HG03469 (cell line): ENCODE measurements around the gene KCTD2.
"Not testable (repeated sequence)": the region's sequence is repeated elsewhere in the genome, so short reads cannot be mapped to it uniquely, and the experiment has no call there.

Experiments
- ATAC-seq: cut with Tn5 transposase; IDR thresholded peaks from one replicate; pipeline ENCODE4 v1.9.1; 2021; ENCODE audit warnings: mild to moderate bottlenecking, moderate library complexity, moderate number of reproducible peaks; ENCODE audit not compliant: unreplicated experiment

Gene KCTD2

DNA sequence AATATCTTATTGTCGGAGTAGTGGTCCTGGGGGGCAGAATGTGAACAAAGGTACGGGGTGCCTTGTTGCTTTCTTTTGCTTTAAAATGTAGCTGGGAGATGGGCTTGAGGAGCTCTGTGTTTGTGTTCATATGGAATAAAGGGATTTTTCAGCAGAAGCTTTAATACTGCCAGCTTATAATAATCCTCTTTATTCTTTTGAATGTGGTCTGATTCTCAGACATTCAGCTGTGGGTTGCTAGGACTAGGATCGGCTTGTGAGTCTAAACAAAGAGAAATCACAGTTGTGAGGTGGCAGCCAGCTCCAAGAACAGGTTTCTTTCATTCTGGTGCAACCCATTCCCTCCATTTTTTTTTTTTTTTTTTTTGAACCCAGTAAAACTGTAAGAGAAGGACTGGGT is 27.3 kb upstream of the KCTD2 start:
- ATAC-seq, result no peak

GRCh38 chr17:75020331-75021110 is 26.5 kb upstream of the KCTD2 start:
- ATAC-seq, result no peak

DNA sequence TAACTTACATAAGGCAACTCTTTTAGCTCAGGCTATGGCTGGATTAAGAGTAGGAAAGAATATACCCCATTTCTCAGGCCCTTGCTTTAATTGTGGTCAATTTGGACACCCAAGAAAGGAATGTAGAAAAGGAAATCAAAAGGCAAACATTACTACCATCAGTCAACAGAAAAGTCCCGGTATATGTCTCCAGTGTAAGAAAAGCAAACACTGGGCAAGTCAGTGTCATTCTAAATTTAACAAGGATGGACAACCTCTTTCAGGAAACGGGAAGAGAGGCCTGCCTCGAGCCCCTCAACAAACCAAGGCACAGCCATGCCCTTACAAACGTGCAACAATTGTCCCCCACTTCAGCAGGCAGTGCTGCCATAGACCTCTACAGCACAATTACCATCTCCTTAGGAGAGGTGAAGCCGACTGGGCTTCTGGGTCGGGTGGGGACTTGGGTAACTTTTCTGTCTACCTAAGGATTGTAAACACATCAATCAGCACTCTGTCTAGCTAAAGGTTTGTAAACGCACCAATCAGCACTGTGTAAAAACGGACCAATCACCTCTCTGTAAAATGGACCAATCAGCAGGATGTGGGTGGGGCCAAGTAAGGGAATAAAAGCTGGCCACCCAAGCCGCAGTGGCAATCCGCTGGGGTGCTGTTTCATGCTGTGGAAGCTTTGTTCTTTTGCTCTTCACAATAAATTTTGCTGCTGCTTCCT is 22.2 kb upstream of the KCTD2 start:
- ATAC-seq, result no peak

DNA sequence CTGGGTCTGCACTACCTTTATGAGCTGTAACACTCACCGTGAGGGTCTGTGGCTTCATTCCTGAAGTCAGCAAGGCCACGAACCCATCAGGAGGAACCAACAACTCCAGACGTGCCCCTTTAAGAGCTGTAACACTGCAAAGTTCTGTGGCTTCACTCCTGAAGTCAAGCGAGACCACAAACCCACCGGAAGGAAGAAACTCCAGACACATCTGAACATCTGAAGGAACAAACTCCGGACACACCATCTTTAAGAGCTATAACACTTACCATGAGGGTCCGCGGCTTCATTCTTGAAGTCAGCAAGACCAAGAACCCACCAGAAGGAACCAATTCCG is 21.7 kb upstream of the KCTD2 start:
- not testable (repeated sequence) for ATAC-seq

DNA sequence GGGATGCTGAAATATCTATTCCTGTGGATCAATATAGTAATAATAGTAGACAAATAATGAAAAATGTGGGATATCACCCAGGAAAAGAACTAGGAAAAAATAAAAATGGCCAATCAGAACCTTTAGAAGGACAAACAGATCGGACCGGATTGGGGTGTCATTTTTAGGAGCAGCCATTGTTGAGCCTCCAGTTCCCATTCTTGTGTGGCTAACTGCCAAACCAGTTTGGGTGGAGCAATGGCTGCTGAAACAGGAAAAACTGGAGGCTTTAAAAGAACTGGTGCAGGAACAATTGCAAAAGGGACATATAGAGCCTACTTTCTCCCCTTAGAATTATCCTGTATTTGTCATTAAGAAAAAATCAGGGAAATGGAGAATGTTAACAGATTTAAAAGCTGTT is 20.4 kb upstream of the KCTD2 start:
- ATAC-seq, result not testable (repeated sequence)

DNA sequence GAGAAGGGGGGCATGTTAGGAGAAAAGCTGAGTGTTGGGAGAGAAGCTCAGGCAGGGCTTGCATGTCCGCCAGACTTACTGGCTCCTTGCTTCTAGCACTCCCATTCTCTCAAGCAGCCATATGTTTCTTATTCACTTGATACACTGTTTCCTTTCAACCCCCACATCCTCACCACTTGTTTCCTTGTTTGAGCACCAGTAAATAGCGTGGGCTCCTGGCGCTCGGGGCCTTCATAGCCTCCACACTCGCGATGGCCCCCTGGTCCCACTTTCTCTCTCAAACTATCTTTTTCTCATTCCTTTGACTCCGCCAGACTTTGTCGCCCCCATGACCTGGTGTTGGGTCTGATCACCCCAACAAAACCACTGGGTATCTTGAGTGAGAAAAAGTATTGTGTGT is 16.9 kb upstream of the KCTD2 start:
- no peak for ATAC-seq

DNA sequence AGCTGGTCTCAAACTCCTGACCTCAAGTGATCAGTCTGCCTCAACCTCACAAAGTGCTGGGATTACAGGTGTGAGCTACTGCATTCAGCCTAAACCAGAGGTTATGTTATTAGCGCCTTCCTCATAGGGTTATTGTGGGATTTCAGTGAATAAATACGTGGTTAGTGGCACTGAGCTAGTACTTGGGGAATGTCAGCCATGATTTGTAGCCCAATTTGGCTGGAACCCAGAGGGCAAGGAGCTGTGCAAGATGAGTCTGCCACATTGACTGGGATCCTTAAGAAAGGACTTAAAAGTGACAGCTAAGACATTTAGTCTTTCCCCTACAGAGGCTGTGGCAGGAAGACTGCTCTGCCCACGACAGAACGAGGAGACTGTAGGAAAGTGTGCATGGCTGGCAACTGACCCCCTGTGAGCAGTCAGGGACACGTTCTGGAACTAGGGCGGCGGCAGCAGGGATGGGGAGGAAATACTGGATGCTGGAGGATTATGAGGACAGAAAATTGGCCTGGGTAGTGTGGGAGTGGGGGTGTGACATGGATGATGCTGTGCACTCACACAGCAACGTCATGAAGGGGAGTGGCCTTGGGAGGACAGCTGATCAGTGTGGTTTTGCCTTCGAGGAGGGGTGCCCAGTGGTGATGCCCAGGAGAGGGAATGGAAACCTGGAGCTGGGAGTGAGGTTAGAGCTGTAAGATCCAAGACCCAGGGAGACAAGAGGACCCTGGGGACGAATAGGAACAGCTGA is 14.9 kb upstream of the KCTD2 start:
- no peak for ATAC-seq

DNA sequence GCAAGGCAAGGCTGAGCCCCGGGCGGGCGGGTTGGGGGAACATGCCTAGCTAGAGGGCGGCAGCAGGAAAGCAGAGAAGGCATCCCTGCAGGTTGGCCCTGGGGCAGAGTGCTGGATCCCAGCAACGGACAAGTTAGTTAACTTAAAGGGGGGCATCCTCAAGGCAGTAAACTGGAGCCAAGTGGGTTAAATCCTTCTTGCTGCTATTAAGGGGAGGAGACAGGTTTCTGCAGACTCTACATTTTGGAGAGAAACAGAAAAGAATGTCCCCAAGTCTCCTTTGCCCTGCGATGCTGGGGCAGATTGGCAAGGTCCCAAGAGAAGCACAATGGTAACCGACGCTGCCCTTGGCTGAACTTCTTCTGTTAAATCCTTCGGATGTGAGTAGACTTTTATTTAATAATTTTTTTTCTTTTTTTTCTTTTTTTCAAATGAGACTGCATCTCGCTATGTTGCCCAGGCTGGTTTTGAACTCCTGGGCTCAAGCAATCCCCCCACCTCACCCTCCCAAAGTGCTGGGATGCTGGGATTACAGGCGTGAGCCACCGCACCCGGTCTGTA is 14.2 kb upstream of the KCTD2 start:
- no peak for ATAC-seq

GRCh38 chr17:75033346-75034235 is 13.4 kb upstream of the KCTD2 start:
- ATAC-seq, result no peak

DNA sequence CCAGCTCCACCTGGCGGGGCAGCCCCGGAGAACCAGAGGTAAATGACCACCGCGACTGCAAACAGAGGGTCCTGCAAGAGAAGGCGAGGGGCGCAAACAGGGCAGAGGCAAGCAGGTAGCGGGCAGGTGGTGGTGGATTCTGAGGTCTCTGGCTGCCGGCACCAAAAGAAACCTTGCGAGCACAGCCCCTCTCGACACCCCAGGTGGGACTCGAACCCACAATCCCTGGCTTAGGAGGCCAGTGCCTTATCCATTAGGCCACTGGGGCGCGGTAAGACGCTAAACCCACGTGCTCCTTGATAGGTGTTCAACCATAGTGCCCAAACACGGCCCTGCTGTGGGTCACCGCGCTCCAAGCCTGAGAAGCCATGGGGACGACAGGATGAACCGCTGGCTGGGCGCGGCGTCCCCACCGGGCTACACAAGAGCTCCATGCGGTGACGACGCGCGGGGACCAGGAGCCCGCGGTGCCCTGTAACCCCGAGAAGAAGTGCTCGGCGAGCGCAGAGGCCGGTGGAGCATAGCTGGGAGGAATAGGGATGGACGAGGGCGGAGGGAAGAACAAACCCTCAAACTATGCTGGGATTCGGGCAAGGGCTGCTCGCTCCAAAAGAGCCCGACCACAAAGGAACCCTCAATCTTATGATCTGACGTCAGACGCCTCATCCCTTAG is 12.7 kb upstream of the KCTD2 start:
- no peak for ATAC-seq

DNA sequence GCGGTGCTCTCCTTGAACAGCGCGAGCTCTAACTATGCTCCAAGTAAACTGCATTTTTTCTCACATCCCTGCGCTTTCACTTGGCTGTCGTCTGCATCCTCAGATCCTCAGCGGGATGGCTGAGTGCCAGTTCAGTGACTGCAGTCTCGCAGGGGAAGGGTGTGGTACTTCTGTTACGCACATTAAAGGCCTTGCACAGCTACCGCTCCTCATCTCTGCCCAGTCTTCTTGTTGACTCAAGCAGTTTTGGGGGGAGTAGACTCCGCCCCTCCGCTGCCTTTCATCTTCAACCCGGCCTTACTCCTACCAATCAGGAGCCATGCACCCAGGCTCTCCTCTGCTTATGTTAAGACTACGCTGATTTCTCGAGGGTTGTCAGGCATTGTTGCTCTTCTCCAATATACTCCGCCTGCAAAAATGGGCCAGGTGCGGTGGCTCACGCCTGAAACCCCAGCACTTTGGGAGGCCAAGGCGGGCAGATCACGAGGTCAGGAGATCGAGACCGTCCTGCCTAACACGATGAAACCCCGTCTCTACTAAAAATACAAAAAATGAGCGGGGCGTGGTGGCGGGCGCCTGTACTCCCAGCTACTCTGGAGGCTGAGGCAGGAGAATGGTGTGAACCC is 10.3 kb upstream of the KCTD2 start:
- ATAC-seq, result no peak

- ATAC-seq, result no peak
Observed at GRCh38 chr17:75039238-75039637, 7.8 kb upstream of the KCTD2 start.

DNA sequence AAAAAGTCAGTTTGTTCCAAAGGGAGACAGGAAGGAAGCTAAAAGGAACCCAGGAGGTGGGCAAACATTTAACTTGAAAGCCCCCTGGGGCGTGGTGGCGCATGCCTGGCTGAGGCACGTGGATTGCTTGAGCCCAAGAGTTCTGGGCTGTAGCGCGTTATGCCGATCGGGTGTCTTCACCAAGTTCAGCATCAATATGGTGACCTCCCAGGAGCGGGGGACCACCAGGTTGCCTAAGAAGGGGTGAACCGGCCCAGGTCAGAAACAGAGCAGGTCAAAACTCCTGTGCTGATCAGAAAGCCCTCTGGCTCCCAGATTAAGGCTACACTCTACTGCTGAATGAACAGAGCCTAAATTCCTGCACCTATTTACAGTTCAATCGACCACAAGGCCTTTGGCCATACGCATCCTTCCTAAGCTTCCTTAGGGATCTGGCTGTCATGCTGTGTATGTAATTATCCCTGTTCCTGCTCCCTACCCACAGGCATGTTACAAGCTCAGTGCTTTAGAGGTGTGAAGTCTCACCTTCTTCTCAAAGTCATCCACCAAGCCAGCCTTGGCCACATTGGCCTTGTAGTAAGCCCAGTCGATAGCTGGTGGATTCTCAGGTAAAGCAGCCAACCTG is 5.3 kb upstream of the KCTD2 start:
- ATAC-seq, result no peak

GRCh38 chr17:75043789-75044188 is 3.2 kb upstream of the KCTD2 start:
- not testable (repeated sequence) for ATAC-seq

DNA sequence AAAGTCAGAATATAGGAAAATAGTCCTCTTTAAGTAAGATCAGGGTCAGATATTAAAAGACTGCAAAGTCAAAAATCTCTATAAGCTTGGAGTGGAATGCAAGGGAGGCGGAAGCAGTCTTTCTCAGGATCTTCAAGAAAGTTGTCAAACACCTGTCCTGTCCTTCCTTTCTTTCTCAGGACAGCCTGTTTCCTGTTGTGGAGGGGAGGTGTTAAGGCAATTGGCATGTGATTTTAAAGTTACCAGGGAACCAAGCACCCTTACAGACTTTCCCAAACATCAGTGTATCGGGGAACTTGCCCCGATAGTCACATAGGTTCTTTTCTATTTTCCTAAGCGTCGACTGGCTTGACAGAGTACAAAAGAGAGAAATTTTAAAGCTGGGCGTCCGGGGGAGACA is 2.3 kb upstream of the KCTD2 start:
- no peak for ATAC-seq

- not testable (repeated sequence) for ATAC-seq
Observed at GRCh38 chr17:75045946-75046406, 1.0 kb upstream of the KCTD2 start.

DNA sequence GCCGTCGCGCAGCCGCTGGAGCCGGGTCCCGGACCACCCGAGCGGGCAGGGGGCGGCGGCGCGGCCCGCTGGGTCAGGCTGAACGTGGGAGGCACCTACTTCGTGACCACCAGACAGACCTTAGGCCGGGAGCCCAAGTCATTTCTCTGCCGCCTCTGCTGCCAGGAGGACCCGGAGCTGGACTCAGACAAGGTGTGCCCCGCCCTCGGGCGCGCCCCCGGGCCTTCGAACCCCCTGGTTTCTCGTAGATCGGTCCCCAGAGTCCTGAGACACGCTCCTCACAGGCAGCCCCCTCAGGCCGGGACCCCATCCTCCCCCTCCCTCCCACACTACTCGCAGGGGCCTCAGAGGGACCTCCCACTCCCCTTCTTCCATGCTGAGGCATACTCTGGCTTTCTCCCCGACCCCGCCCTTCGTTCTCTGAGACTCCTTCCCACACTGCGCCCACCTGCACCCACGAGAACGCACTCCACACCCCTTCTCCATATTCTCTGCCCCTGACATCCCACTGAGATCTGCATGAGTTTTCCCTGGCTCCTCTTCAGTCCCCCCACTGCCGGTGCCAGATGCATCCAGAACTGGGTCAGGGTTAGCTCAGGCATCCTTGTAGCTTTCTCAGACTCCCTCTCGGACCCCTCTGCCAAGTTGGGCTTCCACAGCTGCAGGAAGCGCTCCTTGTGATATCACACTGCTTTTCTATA is 523 bp downstream of the KCTD2 start:
- ATAC-seq, result peak; percentile 10

GRCh38 chr17:75048249-75048878 is 1.3 kb downstream of the KCTD2 start:
- no peak for ATAC-seq
